ENCODE measurements around the gene GAB1. TPM values are rescaled to one million over a fixed set of nuclear protein-coding genes. Genes with fewer than 3 reads are reported as not detected.

GAB1 gene
- total RNA-seq, 4 donors from 2014 or later = 50.4 to 65.3 (median 63.7) TPM

DNA sequence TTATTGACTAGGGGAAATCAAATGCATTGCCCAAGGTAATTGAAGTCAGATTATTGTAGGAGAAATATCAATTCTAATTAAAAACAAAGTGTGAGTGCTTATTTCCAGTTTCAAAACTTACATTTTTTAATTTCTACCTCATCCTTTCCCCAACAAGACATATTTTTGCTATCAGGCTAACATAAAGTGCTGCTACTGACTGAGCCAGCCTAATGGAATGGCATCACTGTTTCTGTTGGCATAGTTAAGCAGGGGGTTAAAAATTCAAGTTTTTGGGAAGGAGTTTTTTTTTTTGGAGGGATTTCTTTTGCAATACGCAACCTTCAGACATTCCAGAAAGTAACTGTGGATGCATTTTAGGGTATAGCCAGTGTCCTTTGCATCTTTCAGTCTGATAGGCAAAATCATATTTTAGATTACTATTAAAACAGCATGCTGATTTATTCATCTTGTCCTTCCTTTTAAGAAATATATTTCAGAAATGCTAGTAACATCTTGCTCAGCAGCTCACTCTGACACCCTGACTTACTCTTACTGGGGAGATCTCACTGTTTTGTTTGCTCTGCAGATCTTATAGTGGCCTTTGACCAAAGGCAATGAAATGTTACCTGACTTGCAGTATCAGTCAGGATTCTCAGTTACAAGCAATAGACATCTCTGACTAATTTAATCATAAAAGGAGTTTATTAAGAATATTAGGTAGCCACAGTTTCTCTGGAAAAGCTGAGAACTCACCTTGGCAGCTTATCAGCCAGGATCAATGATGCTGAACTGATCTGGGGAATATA lies 24.4 kb downstream of the GAB1 start:
- H3K27ac ChIP-seq = peak overlapping the region; percentile 19 to 76
- intact Hi-C loops (cut with DNase I; ENCODE audit: low total_unique reads) = no loop called here
- H3K9me3 ChIP-seq = no peaks in the 10 kb centered on the region
- H3K4me1 ChIP-seq = peaks cover 12 to 17% of the 10 kb centered on the region in 2 donors
- no peak for DNase-seq
- H3K4me3 ChIP-seq = no peak overlapping the region
- no peaks in the 10 kb centered on the region for H3K36me3 ChIP-seq
- H3K27me3 ChIP-seq = no peaks in the 10 kb centered on the region
- TF ChIP-seq POLR2A (IDR thresholded peaks at IDR 0.05) = no peak
- TF ChIP-seq, protein P1, sequence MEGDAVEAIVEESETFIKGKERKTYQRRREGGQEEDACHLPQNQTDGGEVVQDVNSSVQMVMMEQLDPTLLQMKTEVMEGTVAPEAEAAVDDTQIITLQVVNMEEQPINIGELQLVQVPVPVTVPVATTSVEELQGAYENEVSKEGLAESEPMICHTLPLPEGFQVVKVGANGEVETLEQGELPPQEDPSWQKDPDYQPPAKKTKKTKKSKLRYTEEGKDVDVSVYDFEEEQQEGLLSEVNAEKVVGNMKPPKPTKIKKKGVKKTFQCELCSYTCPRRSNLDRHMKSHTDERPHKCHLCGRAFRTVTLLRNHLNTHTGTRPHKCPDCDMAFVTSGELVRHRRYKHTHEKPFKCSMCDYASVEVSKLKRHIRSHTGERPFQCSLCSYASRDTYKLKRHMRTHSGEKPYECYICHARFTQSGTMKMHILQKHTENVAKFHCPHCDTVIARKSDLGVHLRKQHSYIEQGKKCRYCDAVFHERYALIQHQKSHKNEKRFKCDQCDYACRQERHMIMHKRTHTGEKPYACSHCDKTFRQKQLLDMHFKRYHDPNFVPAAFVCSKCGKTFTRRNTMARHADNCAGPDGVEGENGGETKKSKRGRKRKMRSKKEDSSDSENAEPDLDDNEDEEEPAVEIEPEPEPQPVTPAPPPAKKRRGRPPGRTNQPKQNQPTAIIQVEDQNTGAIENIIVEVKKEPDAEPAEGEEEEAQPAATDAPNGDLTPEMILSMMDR (IDR thresholded peaks at IDR 0.05) = no peak

DNA sequence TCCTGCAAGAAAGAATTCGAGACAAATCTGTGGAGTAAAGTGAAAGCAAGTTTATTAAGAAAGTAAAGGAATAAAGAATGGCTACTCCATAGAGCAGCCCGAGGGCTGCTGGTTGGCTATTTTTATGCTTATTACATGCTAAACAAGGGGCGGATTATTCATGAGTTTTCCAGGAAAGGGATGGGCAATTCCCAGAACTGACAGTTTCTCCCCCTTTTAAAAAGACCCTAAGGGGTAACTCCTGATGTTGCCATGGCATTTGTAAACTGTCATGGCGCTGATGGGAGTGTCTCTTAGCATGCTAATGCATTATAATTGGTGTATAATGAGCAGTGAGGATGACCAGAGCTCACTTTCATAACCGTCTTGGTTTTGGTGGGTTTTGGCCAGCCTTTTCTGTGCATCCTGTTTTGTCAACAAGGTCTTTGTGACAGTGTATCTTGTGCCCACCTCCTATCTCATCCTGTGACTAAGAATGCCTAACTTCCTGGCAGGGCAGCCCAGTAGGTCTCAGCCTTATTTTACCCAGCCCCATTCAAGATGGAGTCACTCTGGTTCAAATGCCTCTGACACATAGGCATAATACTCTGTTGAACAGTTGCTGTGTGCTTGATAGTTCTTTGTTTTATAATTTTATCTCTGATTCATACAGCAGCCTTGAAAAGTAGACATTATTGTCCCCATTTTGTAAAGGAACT lies 25.8 kb downstream of the GAB1 start:
- peak overlapping the region in 1 of 2 donors; percentile 8 for H3K27ac ChIP-seq
- H3K4me1 ChIP-seq = peaks cover 11 to 14% of the 10 kb centered on the region in 2 donors

DNA sequence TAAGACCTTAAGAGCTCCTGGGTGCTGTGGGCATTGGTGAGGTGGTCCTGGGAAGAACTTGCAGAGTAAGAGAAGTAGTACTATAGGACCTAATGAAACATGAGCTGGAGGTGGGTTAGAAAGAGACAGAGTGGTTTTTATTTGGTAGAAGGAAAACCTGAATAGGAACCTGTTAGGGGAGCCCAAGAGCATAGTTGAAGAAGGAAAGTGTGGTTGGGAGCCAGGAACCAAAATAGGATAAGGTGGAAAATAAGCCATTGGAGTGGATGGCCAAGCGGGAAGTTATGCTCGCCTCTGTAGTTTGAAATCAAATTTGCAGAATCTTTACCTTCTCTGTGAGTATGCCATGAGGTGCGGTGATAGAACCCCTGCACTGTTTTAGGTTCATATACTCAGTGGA lies 26.7 kb downstream of the GAB1 start:
- intact Hi-C loops (cut with DNase I; ENCODE audit: low total_unique reads) = no loop called here
- Histone ChIP-seq H3K27me3 (no peaks in the 10 kb centered on the region), H3K4me1 (peaks cover 5 to 14% of the 10 kb centered on the region in 2 donors), H3K9me3 (no peaks in the 10 kb centered on the region), H3K36me3 (no peaks in the 10 kb centered on the region), H3K4me3 (no peak overlapping the region), H3K27ac (no peak overlapping the region)
- DNase-seq = no peak
- TF ChIP-seq, protein P1 (IDR thresholded peaks at IDR 0.05) = no peak
- no peak for TF ChIP-seq POLR2A (IDR thresholded peaks at IDR 0.05)

More for the DNA sequence above, 25.8 kb downstream of the GAB1 start:
- intact Hi-C loops (cut with DNase I; ENCODE audit: low total_unique reads) = no loop called here
- no peaks in the 10 kb centered on the region for H3K9me3 ChIP-seq
- TF ChIP-seq, protein P1 (IDR thresholded peaks at IDR 0.05) = no peak
- TF ChIP-seq POLR2A (IDR thresholded peaks at IDR 0.05) = no peak
- H3K4me3 ChIP-seq = no peak overlapping the region
- no peak for DNase-seq
- H3K27me3 ChIP-seq = no peaks in the 10 kb centered on the region
- no peaks in the 10 kb centered on the region for H3K36me3 ChIP-seq

DNA sequence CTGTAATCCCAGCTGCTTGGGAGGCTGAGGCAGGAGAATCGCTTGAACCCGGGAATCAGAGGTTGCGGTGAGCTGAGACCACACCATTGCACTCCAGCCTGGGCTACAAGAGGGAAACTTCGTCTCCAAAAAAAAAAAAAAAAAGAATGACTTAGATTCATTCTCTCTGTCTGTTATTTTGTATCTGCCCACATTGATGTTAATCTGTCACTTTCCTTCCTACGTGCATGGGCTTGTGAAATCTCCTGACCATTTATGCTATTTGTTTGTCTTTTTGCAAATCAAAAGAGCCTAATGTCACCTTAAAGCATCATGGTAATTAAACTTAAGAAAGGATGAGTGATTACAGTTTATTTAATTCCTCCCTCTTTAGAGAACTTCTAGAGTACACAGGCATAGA lies 27.4 kb downstream of the GAB1 start:
- H3K9me3 ChIP-seq = no peaks in the 10 kb centered on the region
- DNase-seq = no peak
- no peak overlapping the region for H3K27ac ChIP-seq
- H3K27me3 ChIP-seq = no peaks in the 10 kb centered on the region
- TF ChIP-seq POLR2A (IDR thresholded peaks at IDR 0.05) = no peak
- TF ChIP-seq, protein P1 (IDR thresholded peaks at IDR 0.05) = no peak
- no peaks in the 10 kb centered on the region for H3K36me3 ChIP-seq
- intact Hi-C loops (cut with DNase I; ENCODE audit: low total_unique reads) = no loop called here
- no peak overlapping the region for H3K4me3 ChIP-seq
- H3K4me1 ChIP-seq = peaks cover 0 to 8% of the 10 kb centered on the region in 2 donors

DNA sequence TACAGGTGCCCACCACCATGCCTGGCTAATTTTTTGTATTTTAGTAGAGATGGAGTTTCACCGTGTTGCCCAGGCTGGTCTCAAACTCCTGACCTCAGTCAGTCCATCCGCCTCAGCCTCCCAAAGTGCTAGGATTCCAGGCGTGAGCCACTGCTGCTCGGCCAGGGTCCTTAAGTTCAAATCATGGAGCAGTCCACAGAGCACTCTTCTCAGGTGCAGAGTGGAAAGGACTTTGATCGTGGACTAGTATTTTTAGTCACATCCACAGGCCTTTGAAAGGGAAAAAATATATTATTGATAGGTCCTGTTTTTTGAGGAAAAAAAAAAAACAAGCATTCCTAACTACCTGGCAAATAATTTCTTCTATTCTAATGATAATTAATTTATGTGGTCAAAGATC lies 31.2 kb downstream of the GAB1 start:
- Histone ChIP-seq H3K27me3 (no peaks in the 10 kb centered on the region), H3K36me3 (no peaks in the 10 kb centered on the region), H3K4me1 (no peaks in the 10 kb centered on the region), H3K4me3 (no peak overlapping the region), H3K27ac (no peak overlapping the region), H3K9me3 (no peaks in the 10 kb centered on the region)
- TF ChIP-seq, protein P1 (IDR thresholded peaks at IDR 0.05) = no peak
- no peak for TF ChIP-seq POLR2A (IDR thresholded peaks at IDR 0.05)
- DNase-seq = no peak
- intact Hi-C loops (cut with DNase I; ENCODE audit: low total_unique reads) = no loop called here
